ENCODE results near the gene PCK1.

PCK1 gene

DNA sequence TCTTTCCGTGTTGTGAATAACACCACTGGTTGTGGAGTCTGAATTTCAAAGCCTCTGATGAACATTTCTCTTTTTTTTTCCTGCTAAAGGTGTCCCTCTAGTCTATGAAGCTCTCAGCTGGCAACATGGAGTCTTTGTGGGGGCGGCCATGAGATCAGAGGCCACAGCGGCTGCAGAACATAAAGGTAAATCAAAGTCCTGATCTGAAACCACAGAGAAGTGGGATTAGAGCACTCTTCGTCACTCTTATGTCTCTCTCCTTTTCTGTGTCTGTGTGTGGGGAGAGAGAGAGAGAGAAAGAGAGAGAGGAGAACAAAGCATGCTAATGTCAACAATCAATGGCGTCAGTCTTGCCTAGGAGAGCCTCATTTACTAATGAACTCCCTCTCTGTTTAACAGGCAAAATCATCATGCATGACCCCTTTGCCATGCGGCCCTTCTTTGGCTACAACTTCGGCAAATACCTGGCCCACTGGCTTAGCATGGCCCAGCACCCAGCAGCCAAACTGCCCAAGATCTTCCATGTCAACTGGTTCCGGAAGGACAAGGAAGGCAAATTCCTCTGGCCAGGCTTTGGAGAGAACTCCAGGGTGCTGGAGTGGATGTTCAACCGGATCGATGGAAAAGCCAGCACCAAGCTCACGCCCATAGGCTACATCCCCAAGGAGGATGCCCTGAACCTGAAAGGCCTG, 4.2 kb downstream of the PCK1 start:
- H3K27ac Mint-ChIP-seq = no peak overlapping the region

DNA sequence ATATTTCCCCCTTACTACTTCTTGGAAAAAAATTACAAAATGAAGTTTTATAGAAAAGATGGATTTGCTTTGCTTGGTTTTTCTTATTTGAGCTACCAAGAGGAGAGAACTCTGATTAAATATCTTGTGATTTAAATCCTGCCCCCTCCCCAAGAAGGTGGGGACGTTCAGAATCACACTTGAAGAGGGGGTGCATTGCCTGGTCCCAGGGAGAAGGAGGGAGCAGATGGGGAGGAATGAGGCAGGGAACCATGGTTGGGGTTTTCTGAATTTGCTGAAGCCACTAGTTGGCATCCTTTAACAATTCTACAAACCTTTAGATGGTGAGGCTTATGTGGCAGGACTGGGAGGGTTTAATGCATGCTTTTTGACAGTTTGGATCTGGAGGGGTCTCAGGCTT, 5.5 kb downstream of the PCK1 start:
- TF ChIP-seq, protein P1, sequence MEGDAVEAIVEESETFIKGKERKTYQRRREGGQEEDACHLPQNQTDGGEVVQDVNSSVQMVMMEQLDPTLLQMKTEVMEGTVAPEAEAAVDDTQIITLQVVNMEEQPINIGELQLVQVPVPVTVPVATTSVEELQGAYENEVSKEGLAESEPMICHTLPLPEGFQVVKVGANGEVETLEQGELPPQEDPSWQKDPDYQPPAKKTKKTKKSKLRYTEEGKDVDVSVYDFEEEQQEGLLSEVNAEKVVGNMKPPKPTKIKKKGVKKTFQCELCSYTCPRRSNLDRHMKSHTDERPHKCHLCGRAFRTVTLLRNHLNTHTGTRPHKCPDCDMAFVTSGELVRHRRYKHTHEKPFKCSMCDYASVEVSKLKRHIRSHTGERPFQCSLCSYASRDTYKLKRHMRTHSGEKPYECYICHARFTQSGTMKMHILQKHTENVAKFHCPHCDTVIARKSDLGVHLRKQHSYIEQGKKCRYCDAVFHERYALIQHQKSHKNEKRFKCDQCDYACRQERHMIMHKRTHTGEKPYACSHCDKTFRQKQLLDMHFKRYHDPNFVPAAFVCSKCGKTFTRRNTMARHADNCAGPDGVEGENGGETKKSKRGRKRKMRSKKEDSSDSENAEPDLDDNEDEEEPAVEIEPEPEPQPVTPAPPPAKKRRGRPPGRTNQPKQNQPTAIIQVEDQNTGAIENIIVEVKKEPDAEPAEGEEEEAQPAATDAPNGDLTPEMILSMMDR (IDR thresholded peaks at IDR 0.05; ENCODE audit: unreplicated experiment in 3 of 3) = no peak
- Mint-ChIP-seq H3K4me3 (no peak overlapping the region), H3K27me3 (ENCODE audit: low read depth) (peaks cover 57% of the 10 kb centered on the region), H3K9me3 (no peaks in the 10 kb centered on the region), H3K27ac (no peak overlapping the region), H3K36me3 (ENCODE audit: low read depth) (peaks cover 13% of the 10 kb centered on the region), H3K4me1 (peaks cover 10% of the 10 kb centered on the region)

More for the DNA sequence above, 4.2 kb downstream of the PCK1 start:
- Mint-ChIP-seq H3K27me3 (ENCODE audit: low read depth) (peaks cover 51% of the 10 kb centered on the region), H3K4me3 (no peak overlapping the region), H3K36me3 (ENCODE audit: low read depth) (peaks cover 13% of the 10 kb centered on the region), H3K4me1 (peaks cover 9% of the 10 kb centered on the region), H3K9me3 (no peaks in the 10 kb centered on the region)
- TF ChIP-seq, protein P1 (IDR thresholded peaks at IDR 0.05; ENCODE audit: unreplicated experiment in 3 of 3) = no peak

- TF ChIP-seq, protein P1 (IDR thresholded peaks at IDR 0.05; ENCODE audit: unreplicated experiment in 3 of 3) = no peak
- Mint-ChIP-seq H3K4me3 (no peak overlapping the region), H3K27ac (peak overlapping the region in 1 of 3 experiments; percentile 20), H3K4me1 (peaks cover 10% of the 10 kb centered on the region), H3K36me3 (ENCODE audit: low read depth) (peaks cover 11% of the 10 kb centered on the region), H3K27me3 (ENCODE audit: low read depth) (peaks cover 58% of the 10 kb centered on the region), H3K9me3 (no peaks in the 10 kb centered on the region)
Observed at GRCh38 chr20:57566803-57567459, 6.0 kb downstream of the PCK1 start.

DNA sequence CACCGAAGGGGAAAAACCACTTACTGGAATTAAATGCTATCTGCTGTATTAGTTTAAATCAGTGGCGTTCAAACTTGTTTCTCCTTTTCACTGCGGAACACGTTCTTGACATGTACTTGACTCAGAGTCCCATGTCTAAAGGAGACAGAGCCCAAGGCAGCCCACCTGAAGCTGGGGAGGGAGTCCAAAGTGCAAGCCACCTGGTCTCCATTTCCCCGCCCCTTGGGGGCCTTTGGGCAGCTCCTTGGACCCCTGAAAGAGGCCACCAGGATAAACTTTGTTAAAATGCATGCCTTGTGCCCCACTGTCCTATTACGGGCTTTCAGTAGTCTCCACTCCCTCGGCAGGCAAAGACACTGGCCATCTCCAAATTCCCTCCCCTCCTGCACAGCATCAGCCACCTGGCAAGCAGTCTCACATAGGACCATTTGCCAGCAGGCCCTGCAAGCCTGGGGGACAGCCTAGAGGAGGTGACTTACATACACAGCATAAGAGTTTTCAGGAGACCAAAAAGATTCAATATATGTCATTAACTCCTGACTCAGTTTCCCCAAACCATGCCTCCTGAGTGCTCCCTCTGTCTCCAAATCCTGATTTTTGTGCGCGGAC, 6.7 kb downstream of the PCK1 start:
- Mint-ChIP-seq H3K9me3 (no peaks in the 10 kb centered on the region), H3K36me3 (ENCODE audit: low read depth) (peaks cover 6% of the 10 kb centered on the region), H3K27me3 (ENCODE audit: low read depth) (peaks cover 58% of the 10 kb centered on the region), H3K4me1 (peaks cover 10% of the 10 kb centered on the region), H3K27ac (peak overlapping the region in 1 of 3 experiments; percentile 20), H3K4me3 (no peak overlapping the region)
- TF ChIP-seq, protein P1 (IDR thresholded peaks at IDR 0.05; ENCODE audit: unreplicated experiment in 3 of 3) = no peak

DNA sequence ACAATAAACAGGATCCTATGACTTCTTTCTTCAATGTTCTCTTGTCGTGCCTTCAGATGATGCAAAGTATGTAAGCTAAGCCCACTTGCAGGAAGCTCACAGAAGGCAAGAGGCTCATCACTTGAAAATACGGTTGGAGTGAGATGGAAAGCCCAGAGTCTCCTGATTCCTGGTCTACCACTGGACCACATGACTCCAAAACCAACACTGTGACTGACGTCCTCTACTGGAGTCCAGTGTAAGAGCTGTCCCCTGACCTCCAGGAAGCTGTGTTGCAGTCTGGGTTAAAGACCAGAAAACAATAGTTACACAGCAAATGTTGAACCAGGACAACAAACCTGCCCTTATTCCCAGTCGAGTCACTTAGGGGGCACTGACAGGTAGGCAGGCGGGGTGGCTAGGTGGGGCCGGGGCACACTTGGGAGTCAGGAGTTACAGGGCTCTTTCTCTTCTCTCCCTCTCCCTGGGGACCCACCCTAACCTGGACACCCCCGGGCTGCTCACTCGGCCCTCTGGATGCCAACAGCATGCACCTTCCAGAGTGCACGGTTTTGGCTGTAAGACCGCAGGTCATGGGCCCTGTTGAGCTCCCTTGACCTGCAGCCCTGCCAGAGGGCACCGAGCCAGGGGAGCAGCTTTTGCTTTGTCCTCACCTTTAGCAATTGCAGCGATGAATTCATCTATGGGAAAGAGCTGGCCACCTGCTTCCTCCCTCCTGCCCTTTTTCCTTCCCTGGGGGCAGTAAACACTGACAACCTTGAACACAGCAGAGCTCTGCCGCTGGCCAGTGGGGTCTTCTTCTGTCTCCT, 7.4 kb downstream of the PCK1 start:
- no peaks in the 10 kb centered on the region for H3K9me3 Mint-ChIP-seq
- TF ChIP-seq, protein P1 (IDR thresholded peaks at IDR 0.05; ENCODE audit: unreplicated experiment in 3 of 3) = no peak
- peaks cover 58% of the 10 kb centered on the region for H3K27me3 Mint-ChIP-seq (ENCODE audit: low read depth)
- H3K4me3 Mint-ChIP-seq = no peak overlapping the region
- peaks cover 6% of the 10 kb centered on the region for H3K36me3 Mint-ChIP-seq (ENCODE audit: low read depth)
- H3K27ac Mint-ChIP-seq = no peak overlapping the region
- H3K4me1 Mint-ChIP-seq = peaks cover 16% of the 10 kb centered on the region

Measured in nephron (organoid).